Neuron (in vitro differentiated cells): Measurements from ENCODE around the gene PRR33.

Source experiments
- H2AFZ ChIP-seq: one replicate; pipeline ENCODE4 v1.6.1; 2013; ENCODE audit warnings: low read depth, mild to moderate bottlenecking, inconsistent platforms, low read length, moderate library complexity
- H3K27me3 ChIP-seq: one replicate; pipeline ENCODE4 v1.6.1; 2013; ENCODE audit warnings: low read length; ENCODE audit not compliant: insufficient read depth
- H3K36me3 ChIP-seq: one replicate; pipeline ENCODE4 v1.6.1; 2013; ENCODE audit warnings: low read length; ENCODE audit not compliant: insufficient read depth
- H3K4me1 ChIP-seq: one replicate; pipeline ENCODE4 v1.6.1; 2013; ENCODE audit warnings: low read length; ENCODE audit not compliant: insufficient read depth
- H3K4me3 ChIP-seq: 2 replicates; pipeline ENCODE4 v1.5.1; 2013; ENCODE audit warnings: mild to moderate bottlenecking, low read length, moderate library complexity
- H3K9me3 ChIP-seq: one replicate; pipeline ENCODE4 v1.6.1; 2013; ENCODE audit warnings: low read length

The PRR33 gene

DNA sequence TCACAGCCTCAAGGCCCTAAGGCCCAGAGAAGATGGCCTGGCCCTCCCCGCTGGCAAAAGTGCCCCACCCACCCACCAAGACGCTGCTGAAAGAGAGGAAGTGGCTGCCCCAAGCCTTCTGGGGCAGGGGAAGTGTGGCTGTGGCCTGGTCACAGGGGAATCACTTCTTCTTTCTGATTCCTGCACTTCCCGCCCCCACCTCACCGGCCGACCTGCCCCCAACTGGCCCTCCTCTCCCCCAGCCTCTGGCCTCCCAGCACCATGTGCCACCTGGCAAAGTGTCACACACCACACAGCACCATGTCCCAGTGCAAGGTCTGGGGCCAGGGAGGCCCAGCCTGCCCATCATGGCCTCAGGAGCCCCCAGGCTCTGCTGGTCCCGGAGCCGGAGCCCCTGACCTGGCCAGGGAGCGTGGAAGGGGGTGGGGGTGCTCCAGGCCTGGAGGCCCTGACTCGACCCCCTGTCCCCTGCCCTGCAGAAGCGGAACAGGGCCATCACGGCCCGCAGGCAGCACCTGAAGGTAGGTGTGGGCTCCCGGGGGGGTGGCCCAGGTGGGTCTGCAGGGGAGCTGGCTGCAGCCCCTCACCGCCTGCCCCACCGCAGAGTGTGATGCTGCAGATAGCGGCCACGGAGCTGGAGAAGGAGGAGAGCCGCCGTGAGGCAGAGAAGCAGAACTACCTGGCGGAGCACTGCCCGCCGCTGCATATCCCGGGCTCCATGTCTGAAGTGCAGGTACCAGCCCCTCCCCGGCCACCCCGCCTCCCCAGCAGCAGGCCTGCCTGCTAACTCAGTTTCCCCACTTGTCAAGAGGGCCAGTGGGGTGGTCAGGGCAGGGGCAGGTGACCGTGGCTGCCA is 51.5 kb downstream of the PRR33 start:
- Histone ChIP-seq H3K9me3 (no peaks in the 10 kb centered on the region), H3K4me3 (no peak overlapping the region), H2AFZ (no peak overlapping the region), H3K4me1 (no peaks in the 10 kb centered on the region), H3K27me3 (peaks cover 51% of the 10 kb centered on the region), H3K36me3 (no peaks in the 10 kb centered on the region)

DNA sequence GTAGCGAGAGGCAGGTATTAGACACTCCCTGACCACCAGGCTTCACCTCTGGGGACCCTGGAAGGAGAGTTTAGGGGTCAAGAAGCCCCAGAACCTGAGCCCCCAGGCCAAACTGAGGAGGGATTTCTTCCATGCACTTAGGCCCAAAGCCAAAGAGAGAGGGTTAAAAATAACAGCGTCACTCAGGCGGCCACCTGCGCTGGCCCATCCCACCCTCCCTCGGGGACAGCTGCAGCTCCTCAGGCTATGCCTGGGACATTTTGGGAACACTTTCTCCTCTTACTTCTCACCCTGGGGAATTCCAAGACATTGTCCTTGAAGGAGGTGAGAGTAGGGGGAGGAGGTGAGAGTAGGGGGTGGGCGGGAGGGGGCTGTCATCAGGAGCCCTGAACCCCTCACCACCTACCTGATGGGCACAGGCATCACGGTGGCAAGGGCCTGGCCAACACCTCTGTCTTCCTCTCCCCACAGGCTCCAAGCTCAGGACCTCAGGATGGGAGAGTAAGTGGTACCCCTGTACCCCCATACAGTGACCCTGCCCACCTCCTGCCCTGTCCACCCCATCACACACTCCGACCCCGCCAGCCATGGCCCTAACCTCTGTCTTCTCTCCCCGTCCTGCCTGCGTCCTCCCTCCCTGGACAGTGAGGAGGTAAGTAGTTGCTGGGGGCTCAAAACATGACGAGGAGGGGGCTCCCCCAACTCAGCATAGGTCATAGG is 52.3 kb downstream of the PRR33 start:
- Histone ChIP-seq H3K4me3 (no peak overlapping the region), H2AFZ (no peak overlapping the region), H3K27me3 (peaks cover 53% of the 10 kb centered on the region), H3K9me3 (no peaks in the 10 kb centered on the region), H3K36me3 (no peaks in the 10 kb centered on the region), H3K4me1 (no peaks in the 10 kb centered on the region)

DNA sequence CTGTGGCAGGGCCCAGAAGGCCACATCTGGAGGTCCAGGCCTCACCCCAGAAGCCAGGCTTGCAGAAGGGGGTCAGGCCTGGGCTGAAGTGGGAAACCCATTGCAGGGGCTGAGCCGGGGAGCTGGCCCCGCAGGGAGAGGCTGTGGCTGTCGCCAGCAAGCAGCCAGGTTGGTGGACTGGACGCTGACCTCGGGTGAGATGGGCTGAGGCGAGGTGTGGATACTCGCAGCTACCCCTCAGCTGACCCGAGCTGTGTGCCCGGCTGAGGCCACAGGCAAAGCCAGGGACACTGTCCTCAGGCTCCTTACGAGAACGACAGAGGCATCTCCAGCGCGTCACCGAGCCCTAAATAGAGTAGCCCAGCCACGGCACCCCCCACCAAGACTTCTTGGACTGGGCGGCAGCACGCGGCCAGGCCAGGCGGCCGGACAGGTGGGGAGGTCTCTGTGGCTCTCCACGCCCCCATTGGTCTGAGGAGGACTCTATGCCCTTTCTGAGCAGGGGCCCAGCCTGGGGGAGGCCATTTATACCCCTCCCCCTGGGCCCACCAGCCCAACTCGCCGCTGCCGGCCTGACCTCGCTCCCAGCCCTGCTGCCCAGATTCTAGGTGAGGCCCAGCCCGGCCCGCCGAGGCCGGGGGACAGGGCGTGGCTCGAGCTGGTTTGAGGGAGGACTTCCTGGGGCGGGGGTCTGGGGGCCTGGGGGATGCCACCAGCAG is 53.1 kb downstream of the PRR33 start, which contains the start of gene TNNI2:
TSS of gene TNNI2 (plus strand) at position 556 of the 719 bp plus-strand sequence. CDS start 716 bp downstream, outside the sequence.
- Histone ChIP-seq H3K4me3 (no peak within 1 kb of the TSS), H3K4me1 (no peaks in the 10 kb centered on the region), H3K27me3 (peaks cover 53% of the 10 kb centered on the region), H3K9me3 (no peaks in the 10 kb centered on the region), H3K36me3 (no peaks in the 10 kb centered on the region), H2AFZ (no peak within 1 kb of the TSS)
